ENCODE data around the gene DDI2. TPM values are rescaled to one million over a fixed set of nuclear protein-coding genes. Genes with fewer than 3 reads are reported as not detected.

DDI2 gene
- total and polyA plus RNA-seq, 9 of the 15 experiments (the other 6 are each of a cell fraction or from before 2014, with no cell fraction given): 6.5 to 48.4 (median 21.2) TPM

GRCh38 chr1:15674386-15675159, 57.3 kb downstream of the DDI2 start (continued):
- TF ChIP-seq TEAD4 (IDR thresholded peaks at IDR 0.05; ENCODE audit: low read length): peak; percentile 78
- TF ChIP-seq TEAD4 (CRISPR knock-in tag; IDR thresholded peaks at IDR 0.05; ENCODE audit: borderline replicate concordance): no peak
- TF ChIP-seq HSF4 (CRISPR knock-in tag; IDR thresholded peaks at IDR 0.05; ENCODE audit: borderline replicate concordance): no peak
- no peak for TF ChIP-seq ZNF511 (CRISPR knock-in tag; IDR thresholded peaks at IDR 0.05)
- peak; percentile 65 for TF ChIP-seq CBFA2T2 (conservative IDR thresholded peaks at IDR 0.05)
- no peak for TF ChIP-seq SLC30A9 (CRISPR knock-in tag; IDR thresholded peaks at IDR 0.05)
- TF ChIP-seq ZNF143 (CRISPR knock-in tag; IDR thresholded peaks at IDR 0.05): no peak
- peak; percentile 56; the same call in 1 of the 2 replicates for TF ChIP-seq RNF2 (IDR thresholded peaks at IDR 0.05)
- no peak for TF ChIP-seq ZNF134 (CRISPR knock-in tag; conservative IDR thresholded peaks at IDR 0.05)
- 0 out of 2 replicates have a peak, but pooled peaks have one; percentile 59 for TF ChIP-seq ZNF395 (CRISPR knock-in tag; IDR thresholded peaks at IDR 0.05)
- peak; percentile 69 for TF ChIP-seq PRDM10 (IDR thresholded peaks at IDR 0.05; ENCODE audit: partially characterized antibody)
- peak; percentile 44 for TF ChIP-seq L3MBTL2 (IDR thresholded peaks at IDR 0.05)
- TF ChIP-seq ELK3 (CRISPR knock-in tag; IDR thresholded peaks at IDR 0.05): no peak
- peak; percentile 77 for TF ChIP-seq HMBOX1 (IDR thresholded peaks at IDR 0.05)
- TF ChIP-seq ZBTB11 (CRISPR knock-in tag; IDR thresholded peaks at IDR 0.05): peak in 1 of 3 experiments; percentile 33; a peak in 1 of 6 replicates
- TF ChIP-seq BHLHE40 (IDR thresholded peaks at IDR 0.05; ENCODE audit: low read length): peak; percentile 84; the same call in 1 of the 2 replicates
